NCI-H128 (cell line): ENCODE data around the gene TMEM215.
"Not testable (repeated sequence)": the region's sequence is repeated elsewhere in the genome, so short reads cannot be mapped to it uniquely, and the experiment has no call there.

Source experiments
- DNase-seq: peaks from one replicate; lab custom pipeline; 2025; ENCODE audit not compliant: unreplicated experiment; lab: John Stamatoyannopoulos, UW

The TMEM215 gene, protein sequence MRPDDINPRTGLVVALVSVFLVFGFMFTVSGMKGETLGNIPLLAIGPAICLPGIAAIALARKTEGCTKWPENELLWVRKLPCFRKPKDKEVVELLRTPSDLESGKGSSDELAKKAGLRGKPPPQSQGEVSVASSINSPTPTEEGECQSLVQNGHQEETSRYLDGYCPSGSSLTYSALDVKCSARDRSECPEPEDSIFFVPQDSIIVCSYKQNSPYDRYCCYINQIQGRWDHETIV

DNA sequence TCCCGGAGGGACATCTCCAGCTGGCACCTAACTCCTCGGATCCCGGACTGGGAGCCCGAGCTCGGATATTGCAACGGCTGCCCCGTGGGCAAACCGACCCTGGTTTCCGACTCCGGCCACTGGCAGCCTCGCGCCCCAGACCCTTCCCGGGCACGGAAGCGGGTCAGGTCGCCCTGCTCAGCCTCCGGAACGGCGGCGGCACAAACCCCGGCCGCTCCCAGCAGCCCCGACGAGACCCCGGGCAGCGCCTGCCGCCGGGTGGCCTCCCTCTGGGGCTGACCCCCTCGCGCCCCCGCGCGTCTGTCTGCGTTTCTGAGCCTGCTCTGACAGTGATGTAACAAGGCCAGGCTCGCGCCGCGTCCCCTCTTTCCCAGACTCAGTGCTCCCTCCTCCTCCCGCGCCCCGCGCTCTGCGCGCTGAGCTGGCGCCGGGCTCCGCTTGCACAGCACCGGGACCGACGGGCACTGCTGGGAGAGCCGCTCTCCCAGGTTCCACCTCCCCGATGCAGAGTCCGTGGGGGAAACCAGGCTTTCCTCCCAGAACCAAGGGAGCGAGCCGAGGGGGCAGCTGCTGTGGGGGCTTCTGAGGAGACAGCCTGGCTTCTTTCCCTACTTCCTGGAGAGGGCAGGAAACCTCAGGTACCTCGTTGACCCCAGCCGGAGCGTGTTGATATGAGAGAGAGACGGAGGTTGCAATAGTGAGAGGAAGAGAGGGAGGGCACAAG, at the start of gene TMEM215:
TMEM215 (plus strand) TSS at position 373 of the 724 bp plus-strand sequence. CDS start 644 bp downstream, outside the sequence.
- no peak for DNase-seq

DNA sequence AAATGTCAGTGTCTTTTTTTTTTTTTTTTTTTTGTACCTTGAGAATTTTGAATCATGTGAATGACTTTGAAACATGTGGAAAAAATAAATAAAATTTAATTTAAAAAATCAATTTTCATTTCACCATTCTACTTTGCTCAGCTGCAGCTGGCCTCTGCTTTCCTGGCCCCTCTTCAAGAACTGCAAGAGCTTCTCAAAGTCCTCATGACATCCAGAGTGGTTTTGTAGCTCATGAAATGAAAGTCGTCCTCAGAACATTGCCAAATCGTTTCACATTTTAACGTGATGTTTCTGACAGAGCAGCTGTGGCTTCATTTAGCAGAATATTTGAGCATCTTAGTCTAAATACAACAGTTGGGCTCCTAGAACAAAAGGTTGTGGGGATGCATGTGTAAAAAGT, 47.9 kb upstream of the TMEM215 start:
- no peak for DNase-seq

DNA sequence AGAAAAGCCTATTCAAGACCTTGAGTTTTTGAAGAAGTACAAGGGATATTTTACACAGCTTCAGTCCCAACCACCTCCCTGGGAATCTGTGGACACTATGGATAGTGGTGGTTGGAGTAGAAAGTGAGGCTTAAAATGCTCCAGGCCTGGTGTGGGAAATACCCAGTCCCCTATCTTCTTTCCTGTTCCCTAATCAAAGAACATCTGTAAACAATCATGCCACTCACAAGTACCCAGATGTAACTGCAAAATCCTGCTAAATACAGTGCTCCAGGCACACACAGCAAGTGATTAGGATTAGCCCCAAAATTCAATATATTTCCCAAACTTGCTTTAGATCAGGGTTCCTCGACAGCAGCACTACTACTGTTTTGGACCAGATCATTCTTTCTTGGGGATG, 46.0 kb upstream of the TMEM215 start:
- DNase-seq: no peak

DNA sequence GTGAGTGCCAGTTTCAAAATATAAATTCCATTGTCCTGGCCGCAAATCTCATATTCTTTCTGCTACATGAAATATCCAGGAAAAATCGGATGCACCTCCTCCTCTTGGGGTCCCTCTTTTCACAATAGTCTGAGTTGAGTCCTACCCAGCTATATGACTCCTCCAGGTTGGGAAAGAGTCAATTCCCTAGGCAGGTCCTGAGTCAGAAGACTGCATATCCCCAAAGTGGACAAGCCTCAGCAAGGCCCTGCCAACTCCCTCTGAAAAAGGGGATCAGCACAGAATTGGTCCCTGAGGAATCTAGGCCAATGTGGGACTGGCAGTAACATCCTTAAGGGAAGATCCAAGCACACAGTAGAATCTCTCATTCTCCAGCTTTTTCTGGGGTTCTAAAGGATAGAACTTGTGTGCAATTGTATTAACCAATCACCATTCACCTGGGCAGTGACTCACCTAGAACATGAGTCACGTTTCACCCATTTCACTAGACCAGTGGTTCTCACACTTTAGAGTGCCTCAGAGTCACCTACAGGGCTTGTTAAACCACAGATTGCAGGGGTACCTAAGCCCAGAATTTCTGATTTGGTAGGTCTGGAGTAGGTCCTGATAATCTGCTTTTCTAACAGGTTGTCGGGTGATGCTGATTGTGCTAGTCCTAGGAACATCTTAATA, 44.7 kb upstream of the TMEM215 start:
- DNase-seq: no peak

DNA sequence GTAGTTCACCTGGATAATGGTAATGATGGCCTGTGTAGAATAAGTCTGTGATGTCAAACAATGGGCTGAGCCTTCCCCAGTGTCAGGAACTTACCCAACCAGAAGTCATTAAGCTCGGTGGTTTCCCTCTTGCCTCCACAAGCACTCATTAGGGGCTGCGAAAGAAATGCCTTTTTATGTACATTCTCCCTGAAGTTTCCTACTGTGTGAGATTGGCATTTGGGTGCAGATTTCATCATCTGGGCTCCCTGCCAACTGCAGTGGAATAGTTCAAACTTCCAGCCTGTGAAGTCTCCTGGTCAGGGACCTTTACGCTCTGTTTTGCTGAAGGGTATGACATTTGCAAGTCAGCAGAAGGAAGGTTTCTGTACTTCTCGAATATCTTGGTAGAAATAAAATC, 41.6 kb upstream of the TMEM215 start:
- no peak for DNase-seq

DNA sequence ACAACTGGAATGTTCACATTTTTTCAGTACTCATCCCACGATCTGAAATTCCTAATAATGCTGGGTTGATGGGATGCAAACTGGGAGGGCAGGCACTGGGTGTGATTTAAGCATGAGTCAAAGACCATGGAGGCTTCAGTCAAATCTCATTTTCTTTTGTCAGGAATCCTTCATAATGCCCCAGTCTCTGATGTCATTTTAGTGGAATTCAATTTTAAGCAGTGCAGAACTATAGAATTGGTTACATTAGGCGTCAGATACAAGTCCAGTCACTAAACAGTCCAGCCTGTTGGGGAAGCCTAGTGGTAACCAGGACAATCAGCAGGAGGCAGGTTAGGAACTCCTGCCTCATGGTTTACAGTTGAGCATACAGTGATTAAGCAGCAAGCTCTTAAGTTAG, 41.0 kb upstream of the TMEM215 start:
- no peak for DNase-seq

DNA sequence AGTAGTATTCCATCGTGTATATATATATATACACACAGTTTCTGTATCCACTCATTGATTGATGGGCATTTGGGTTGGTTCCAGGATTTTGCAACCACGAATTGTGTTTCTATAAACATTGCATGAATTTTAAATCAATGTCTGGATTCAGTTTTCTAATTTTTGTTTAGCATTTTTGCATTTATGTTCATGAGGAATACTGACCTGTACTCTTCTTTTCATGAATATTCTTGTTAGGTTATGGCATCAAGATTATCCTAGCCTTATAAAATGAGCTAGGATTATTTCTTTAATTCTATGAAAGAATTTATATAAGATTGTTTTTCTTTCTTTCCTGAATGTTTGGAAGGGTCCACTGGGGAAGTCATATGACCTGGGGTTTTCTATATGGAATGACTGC, 35.3 kb upstream of the TMEM215 start:
- DNase-seq: no peak

DNA sequence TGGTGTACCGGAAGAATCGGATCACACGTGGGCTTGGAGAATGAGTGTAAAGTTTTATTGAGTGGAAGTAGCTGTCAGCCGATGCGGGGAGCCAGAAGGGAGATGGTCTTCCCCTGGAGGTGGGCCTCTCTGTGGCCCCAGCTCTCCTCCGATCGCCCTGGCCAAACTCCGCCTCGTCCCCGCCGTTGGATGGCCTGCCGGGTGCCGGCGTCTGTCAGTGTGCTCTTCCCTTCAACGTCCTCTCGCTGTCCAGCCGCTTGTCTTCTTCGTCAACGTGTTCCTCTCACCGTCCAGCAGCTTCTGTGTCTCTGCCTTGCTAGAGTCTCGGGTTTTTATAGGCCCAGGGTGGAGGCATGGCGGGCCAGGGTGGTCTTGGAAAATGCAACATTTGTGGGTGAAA, 27.6 kb upstream of the TMEM215 start:
- DNase-seq: no peak

DNA sequence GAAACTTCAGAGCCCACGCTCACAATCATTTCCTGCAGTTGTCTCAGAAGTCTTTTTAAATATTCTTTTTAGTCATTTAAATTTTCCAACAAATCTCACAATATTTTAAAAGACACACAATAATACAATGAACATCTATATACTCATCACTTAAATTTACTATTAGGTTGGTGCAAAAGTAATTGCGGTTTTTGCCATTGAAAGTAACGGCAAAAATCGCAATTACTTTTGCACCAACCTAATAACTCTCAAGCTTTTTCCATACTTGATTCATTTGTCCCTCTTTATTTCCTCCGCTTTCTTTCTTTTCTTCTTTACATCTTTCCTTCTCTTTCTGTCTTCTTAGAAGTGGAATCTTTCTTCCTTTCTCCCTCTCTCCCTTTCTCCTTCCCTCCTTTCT, 19.2 kb upstream of the TMEM215 start:
- DNase-seq: no peak

DNA sequence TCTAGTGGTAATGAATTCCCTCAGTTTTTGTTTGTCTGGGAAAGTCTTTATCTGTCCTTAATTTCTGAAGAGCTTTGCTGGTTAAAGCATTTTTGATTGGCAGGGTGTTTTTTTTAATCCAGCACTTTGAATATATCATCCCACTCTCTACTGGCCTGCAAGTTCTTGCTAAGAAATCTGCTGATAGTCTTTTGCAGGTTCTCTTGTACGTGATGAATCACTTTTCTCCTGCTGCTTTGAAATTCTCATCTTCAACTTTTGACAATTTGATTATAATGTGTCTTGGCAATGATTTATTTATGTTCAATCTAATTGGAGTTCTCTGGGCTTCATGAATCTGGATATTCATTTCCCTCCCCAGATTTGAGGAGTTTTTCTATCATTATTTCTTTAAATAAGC, 8.1 kb upstream of the TMEM215 start:
- no peak for DNase-seq

DNA sequence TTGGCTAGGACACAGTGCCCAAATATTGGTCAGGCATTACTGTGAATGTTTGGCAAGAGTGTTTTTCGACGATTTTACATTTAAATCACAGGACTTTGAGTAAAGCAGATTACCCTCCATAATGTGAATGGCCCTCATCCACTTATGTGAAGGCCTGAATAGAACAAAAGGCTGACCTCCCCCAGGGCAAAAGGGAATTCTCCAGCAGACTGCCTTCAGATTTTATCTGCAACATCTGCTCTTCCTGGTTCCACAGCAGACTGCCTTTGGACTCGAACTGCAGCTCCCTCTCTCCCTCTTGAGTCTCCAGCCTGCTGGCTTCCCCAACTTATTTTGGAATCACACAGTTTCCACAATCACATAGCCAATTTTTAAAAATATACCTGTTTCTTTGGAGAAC, 7.1 kb upstream of the TMEM215 start:
- DNase-seq: no peak

DNA sequence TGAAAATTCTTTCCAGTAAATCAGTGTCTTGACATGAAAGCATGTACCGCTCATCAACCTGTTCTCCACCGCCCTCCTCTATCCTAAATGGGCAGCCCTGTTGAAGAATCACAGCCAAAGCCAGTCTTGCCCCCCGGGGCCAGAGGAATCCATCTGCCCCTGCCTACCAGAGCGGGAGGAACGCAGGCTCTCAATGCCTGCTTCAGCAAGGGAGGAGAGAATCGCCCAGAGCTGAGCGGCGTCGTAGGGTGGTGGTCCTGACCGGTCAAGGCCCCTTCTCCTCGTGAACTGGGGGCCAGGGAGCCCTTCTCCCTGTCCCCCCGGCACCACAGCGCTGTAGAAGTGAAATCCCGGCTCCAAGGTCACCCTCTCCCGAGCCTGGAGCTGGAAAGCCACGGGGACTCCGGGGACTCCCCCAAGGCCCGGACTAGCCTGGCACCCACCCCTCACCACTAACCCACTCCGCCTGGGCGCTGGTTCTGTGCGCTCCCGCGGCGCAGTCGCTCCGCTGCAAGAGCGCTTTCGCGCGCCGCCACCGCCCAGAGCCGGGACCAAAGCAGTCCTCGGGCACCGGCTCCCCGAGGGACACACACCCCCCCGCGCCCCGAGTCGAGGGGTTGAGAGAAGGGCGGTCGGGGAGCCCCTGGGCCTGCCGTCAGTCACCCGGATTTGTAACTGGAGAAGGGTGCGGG, 718 bp upstream of the TMEM215 start:
- no peak for DNase-seq

DNA sequence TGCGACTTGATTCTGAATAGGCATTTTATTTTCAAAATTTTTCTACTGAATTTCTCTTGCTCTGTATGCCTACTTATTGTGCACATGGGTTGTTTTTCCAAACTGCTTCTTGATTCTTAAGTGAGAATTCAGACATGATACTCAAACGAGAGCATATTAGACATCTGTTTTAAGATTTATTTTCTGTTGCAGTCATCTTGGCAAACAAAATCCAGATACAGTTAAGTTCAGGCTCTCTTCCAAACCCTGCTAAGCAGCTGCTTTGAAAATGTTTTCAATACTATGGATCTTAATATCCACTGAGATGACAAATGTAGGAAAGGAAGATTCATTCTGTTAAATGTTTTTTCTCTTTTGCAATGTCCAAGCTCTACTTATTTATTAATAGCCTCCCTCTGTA, 4.5 kb downstream of the TMEM215 start:
- DNase-seq: no peak

DNA sequence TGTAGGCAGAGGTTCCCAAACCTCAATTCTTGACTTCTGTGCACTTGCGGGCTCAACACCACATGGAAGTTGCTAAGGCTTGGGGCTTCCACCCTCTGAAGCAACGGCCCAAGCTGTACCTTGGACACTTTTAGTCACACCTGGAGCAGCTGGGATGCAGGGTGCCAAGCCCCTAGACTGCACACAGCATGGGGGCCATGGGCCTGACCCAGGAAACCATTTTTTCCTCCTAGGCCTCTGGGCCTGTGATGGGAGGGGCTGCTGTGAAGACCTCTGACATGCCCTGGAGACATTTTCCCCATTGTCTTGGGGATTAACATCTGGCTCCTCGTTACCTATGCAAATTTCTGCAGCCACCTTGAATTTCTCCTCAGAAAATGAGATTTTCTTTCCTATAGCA, 12.7 kb downstream of the TMEM215 start:
- not testable (repeated sequence) for DNase-seq

DNA sequence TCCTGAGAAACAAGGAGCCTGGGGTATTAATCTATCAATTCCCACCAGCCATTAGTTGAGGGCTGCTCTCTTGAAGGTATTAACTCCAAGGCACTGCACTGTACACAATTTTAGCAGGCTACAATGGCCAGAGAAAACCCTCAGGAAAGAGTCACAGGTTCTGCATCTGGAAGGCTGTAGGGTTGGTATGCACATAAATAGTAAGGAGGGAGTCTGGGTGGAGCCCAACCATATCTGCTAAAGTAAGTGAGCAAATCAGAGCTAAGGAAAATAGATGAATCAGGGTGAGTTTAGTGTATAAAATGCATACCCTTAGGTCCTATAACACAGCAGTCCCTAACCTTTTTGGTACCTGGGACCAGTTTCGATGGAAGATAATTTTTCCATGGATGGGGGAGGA, 18.2 kb downstream of the TMEM215 start:
- DNase-seq: no peak

DNA sequence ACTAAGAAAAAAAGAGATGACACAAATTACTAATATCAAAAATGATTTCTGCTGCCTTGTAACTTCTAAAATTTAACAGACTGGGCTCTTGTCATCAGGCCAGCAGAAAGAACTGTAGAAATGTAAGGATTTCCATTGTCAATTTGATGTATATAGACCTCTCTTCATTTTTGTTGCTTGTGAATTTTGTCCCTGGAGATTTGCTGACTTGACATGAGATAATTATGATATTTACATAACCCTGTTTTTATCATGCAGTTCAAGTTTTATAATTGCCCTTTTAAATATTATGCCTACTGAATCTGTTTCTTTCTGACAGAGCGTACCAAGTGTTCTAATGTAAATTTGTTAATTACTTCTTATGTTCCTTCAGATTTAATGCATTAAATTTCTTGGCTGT, 23.9 kb downstream of the TMEM215 start:
- DNase-seq: no peak

DNA sequence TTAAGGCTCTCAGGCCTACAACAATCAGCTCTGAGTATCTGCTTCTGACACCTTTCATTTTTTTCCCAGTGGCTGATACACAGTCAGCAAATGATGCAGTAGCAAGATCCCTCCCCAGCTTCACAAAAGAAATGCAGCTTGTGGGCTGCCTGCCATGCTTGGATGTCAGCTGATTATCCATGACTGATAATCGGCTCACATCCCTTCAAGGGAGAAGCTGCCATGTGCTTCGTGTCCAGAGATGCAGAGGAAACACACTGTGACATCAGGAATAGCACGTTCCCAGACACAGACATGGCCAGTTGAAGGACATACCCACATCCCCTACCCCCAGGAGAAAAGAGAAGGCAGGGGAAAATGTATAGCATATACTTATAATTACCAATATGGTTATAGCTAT, 27.9 kb downstream of the TMEM215 start:
- no peak for DNase-seq

DNA sequence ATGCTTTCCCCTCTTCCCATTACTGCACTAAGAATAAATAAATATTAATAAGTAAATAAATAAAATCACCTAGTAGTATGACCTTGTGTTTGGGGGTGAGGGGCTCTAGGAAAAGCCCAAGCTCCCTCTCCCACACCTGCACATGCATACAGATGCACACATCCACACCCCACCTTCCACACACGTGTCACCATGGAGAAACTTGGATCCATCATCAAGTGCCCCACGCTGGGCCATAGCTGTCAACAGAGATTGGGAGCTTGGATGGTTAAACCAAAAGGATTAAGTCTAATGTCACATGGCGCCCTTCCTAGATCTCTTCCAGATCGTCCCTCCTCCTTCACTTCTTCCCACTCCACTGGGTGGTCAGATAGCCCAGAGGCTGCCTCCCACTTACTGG, 37.0 kb downstream of the TMEM215 start:
- DNase-seq: no peak

DNA sequence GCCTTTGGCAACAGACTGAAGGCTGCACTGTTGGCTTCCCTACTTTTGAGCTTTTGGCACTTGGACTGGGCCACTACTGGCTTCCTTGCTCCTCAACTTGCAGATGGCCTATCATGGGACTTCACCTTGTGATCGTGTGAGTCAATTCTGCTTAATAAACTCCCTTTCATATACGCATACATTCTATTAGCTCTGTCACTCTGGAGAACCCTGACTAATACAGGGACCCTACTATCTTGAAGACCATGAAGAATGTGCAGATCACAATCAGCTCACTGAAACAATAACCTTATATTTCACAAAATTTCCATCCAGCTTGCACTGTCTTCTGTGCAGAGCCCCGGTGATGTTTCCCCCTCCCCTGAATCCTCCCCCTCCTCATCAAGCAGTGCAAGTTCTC, 39.8 kb downstream of the TMEM215 start:
- no peak for DNase-seq

DNA sequence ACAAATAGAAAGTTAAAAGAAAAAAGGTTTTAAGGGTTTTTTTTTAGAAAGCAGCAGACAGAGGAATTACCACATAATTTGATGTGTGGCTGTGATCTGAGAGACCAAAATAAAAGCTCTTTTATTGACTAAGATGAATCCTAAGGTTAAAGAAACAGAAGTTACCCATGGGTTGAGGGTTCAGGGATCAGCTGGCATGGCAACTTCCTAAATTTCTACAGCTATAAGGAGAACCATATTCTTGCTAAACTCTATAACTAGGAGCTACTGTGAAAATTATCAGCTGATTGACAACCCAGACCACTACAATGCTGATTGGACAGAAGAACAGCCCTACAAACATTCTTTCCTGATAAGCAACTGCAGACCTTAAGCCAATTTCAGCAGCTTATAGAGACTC, 40.2 kb downstream of the TMEM215 start:
- no peak for DNase-seq

DNA sequence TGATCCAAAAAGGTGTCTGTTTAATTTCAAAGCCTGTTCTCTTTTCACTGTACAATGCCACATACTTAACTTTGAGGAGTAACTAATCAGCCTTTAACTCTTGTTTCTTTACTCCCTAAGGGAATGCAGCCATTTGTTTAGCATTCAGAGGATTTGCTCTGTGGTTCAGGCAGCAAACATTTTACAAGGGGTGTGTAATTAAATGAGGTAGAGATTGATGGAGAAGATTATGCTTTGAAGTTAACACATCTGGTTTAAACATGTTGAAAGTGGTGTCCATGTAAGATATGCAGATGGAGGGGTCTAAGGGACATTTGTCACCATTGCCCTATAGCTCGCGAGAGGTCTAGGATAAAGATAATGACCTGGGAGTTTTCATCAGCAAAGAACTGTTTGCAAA, 41.9 kb downstream of the TMEM215 start:
- no peak for DNase-seq

DNA sequence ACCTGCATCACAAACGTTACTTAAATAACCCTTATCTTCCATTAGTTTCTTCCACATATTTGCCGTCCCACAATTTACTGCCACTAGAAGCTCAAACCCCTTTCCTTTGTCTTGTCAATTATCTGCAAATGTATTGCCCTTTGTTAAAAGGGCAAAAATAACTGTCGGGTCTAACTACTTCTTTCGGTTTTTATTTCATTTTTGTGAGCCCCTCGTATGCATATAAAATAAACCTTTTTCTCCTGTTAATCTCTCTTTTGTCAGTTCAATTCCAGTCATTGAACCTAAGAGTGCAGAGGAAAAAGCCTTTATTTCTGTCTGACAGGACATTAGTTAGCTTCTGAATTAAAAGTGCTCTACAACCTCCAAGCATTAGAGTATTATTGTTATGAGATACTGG, 45.5 kb downstream of the TMEM215 start:
- no peak for DNase-seq
